Liver (tissue), 3 donors: ENCODE results near the gene YTHDF1.

Experiments used
- GABPA ChIP-seq, 2 donors: IDR thresholded peaks in 1 of 2; conservative IDR thresholded peaks in 1 of 2; 2 replicates each; pipeline ENCODE4 v1.6.1; 2016; ENCODE audit warnings: antibody characterized with exemption in 2 of 2, mild to moderate bottlenecking in 1 of 2, moderate library complexity in 1 of 2
- JUND ChIP-seq, 2 donors: IDR thresholded peaks; 2 replicates each; pipeline ENCODE4 v1.6.1; 2016; ENCODE audit warnings: antibody characterized with exemption in 2 of 2
- RAD21 ChIP-seq, 2 donors: IDR thresholded peaks; 2 replicates each; pipeline ENCODE4 v1.6.1; 2016; ENCODE audit warnings: antibody characterized with exemption in 2 of 2, mild to moderate bottlenecking in 2 of 2
- SP1 ChIP-seq: IDR thresholded peaks from 2 replicates; pipeline ENCODE4 v1.6.1; 2018; ENCODE audit warnings: antibody characterized with exemption, mild to moderate bottlenecking
- YY1 ChIP-seq: IDR thresholded peaks from 2 replicates; pipeline ENCODE4 v1.6.1; 2016; ENCODE audit warnings: antibody characterized with exemption, mild to moderate bottlenecking
- TF ChIP-seq, protein P1 (sequence below): fragments of 150-350 bp; IDR thresholded peaks from 2 replicates; pipeline ENCODE4 v1.5.1; 2017; ENCODE audit warnings: improper control_type of control experiment, low read depth, low read length; ENCODE audit not compliant: missing input control
- TF ChIP-seq, protein P2 (sequence below): IDR thresholded peaks from 2 replicates; pipeline ENCODE4 v1.6.1; 2016; ENCODE audit warnings: antibody characterized with exemption, mild to moderate bottlenecking
- TF ChIP-seq, protein P3 (sequence below): IDR thresholded peaks from 2 replicates; pipeline ENCODE4 v1.6.1; 2016; ENCODE audit warnings: antibody characterized with exemption
- TF ChIP-seq, protein P4 (sequence below): IDR thresholded peaks from 2 replicates; pipeline ENCODE4 v1.6.1; 2016; ENCODE audit warnings: antibody characterized with exemption
- donor health status: healthy.
- donor health status: healthy.

DNA sequence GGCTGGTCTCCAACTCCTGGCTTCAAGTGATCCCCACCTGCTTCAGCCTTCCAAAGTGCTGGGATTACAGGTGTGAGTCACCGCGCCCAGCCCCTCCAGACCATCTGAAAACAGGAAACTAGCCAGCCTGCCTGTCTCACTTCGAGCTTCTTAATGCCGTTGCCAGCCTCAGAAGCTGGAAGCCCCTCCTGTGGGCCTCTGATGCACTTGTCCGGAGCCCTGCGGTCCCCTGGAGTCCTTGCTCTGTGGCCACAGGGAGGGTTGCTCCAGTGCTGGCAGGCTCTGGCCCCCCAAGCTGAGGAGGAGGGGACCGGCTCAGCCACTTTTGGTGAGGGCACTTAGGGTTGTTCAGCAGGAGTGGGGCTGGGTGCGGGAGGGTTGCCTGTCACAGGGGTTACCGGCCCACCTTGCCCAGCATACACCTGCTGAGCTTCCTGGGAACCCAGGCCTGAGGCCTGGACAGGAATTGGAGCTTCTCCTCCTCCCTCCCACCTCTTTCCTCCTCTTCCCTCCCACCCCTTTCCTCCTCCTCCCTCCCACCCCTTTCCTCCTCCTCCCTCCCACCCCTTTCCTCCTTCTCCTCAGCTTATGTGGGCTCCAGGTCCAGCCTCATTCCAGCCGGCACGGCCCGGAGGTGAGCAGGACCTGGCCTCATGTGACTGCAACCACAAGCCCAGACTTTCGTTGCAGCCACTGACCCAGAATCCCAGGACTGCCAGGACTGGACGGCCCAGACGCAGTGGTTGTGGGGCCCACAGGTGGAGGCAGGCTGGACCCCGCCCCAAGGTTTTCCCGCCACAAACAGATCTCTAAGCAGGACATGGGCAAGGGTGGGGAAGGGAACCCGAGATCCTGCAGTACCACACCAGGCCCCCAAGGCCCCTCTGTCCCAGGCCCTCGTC, 10.4 kb upstream of the YTHDF1 start:
- TF ChIP-seq, protein P1, sequence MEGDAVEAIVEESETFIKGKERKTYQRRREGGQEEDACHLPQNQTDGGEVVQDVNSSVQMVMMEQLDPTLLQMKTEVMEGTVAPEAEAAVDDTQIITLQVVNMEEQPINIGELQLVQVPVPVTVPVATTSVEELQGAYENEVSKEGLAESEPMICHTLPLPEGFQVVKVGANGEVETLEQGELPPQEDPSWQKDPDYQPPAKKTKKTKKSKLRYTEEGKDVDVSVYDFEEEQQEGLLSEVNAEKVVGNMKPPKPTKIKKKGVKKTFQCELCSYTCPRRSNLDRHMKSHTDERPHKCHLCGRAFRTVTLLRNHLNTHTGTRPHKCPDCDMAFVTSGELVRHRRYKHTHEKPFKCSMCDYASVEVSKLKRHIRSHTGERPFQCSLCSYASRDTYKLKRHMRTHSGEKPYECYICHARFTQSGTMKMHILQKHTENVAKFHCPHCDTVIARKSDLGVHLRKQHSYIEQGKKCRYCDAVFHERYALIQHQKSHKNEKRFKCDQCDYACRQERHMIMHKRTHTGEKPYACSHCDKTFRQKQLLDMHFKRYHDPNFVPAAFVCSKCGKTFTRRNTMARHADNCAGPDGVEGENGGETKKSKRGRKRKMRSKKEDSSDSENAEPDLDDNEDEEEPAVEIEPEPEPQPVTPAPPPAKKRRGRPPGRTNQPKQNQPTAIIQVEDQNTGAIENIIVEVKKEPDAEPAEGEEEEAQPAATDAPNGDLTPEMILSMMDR, result no peak
- TF ChIP-seq SP1, result no peak
- TF ChIP-seq, protein P2, sequence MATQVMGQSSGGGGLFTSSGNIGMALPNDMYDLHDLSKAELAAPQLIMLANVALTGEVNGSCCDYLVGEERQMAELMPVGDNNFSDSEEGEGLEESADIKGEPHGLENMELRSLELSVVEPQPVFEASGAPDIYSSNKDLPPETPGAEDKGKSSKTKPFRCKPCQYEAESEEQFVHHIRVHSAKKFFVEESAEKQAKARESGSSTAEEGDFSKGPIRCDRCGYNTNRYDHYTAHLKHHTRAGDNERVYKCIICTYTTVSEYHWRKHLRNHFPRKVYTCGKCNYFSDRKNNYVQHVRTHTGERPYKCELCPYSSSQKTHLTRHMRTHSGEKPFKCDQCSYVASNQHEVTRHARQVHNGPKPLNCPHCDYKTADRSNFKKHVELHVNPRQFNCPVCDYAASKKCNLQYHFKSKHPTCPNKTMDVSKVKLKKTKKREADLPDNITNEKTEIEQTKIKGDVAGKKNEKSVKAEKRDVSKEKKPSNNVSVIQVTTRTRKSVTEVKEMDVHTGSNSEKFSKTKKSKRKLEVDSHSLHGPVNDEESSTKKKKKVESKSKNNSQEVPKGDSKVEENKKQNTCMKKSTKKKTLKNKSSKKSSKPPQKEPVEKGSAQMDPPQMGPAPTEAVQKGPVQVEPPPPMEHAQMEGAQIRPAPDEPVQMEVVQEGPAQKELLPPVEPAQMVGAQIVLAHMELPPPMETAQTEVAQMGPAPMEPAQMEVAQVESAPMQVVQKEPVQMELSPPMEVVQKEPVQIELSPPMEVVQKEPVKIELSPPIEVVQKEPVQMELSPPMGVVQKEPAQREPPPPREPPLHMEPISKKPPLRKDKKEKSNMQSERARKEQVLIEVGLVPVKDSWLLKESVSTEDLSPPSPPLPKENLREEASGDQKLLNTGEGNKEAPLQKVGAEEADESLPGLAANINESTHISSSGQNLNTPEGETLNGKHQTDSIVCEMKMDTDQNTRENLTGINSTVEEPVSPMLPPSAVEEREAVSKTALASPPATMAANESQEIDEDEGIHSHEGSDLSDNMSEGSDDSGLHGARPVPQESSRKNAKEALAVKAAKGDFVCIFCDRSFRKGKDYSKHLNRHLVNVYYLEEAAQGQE, result no peak
- no peak for TF ChIP-seq JUND (IDR thresholded peaks at IDR 0.05)
- TF ChIP-seq, protein P3, sequence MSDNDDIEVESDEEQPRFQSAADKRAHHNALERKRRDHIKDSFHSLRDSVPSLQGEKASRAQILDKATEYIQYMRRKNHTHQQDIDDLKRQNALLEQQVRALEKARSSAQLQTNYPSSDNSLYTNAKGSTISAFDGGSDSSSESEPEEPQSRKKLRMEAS, result no peak
- TF ChIP-seq RAD21 (IDR thresholded peaks at IDR 0.05), result no peak
- TF ChIP-seq, protein P4, sequence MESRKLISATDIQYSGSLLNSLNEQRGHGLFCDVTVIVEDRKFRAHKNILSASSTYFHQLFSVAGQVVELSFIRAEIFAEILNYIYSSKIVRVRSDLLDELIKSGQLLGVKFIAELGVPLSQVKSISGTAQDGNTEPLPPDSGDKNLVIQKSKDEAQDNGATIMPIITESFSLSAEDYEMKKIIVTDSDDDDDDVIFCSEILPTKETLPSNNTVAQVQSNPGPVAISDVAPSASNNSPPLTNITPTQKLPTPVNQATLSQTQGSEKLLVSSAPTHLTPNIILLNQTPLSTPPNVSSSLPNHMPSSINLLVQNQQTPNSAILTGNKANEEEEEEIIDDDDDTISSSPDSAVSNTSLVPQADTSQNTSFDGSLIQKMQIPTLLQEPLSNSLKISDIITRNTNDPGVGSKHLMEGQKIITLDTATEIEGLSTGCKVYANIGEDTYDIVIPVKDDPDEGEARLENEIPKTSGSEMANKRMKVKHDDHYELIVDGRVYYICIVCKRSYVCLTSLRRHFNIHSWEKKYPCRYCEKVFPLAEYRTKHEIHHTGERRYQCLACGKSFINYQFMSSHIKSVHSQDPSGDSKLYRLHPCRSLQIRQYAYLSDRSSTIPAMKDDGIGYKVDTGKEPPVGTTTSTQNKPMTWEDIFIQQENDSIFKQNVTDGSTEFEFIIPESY, result no peak
- TF ChIP-seq GABPA (IDR thresholded peaks at IDR 0.05 in 1 of 2, conservative IDR thresholded peaks at IDR 0.05 in 1 of 2), result no peak
- no peak for TF ChIP-seq YY1
